CD4-positive, alpha-beta T cell (primary cell): ENCODE data around the gene IL12A. TPM values are rescaled to one million over a fixed set of nuclear protein-coding genes. Genes with fewer than 3 reads are reported as not detected.

Source experiments
- ATAC-seq: fragments of 200-7000 bp; cut with Tn5 transposase; one replicate; pipeline ENCODE4 v1.10.0; 2022; ENCODE audit warnings: mild to moderate bottlenecking; ENCODE audit not compliant: poor library complexity
- CTCF ChIA-PET: fragments of 350-600 bp; sonication (Branson Sonifier 250); formaldehyde crosslinking; loops from one replicate; lab custom pipeline; 2021; ENCODE audit warnings: antibody characterized with exemption, inconsistent platforms; lab: Charles Lee
- POLR2A ChIA-PET: fragments of 350-600 bp; sonication (Branson Sonifier 250); formaldehyde crosslinking; loops from one replicate; lab custom pipeline; 2021; ENCODE audit warnings: antibody characterized with exemption, inconsistent platforms; lab: Charles Lee
- DNase-seq, 14 experiments: peaks; one replicate each; pipeline ENCODE4 v3.0.0-alpha.2; 2013 to 2020; ENCODE audit warnings: mixed read lengths in 2 of 14
- H3K27ac ChIP-seq, 2 donors: one replicate each; pipeline versions ENCODE4 v1.5.1 to v1.7.0; 2013; ENCODE audit warnings: low read length in 2 of 2, low read depth in 1 of 2, mild to moderate bottlenecking in 1 of 2
- H3K27me3 ChIP-seq, 2 experiments: 1 replicate in 1 of 2; 2 replicates in 1 of 2; pipeline versions ENCODE4 v1.6.1 to v1.7.0; 2013; ENCODE audit warnings: low read length in 2 of 2, control low read depth in 1 of 2, mild to moderate bottlenecking in 1 of 2, moderate library complexity in 1 of 2; ENCODE audit not compliant: insufficient read depth in 2 of 2, control insufficient read depth in 1 of 2
- H3K36me3 ChIP-seq: one replicate; pipeline ENCODE4 v1.6.1; 2013; ENCODE audit warnings: low read length, control low read depth; ENCODE audit not compliant: insufficient read depth
- H3K4me1 ChIP-seq: one replicate; pipeline ENCODE4 v1.6.1; 2013; ENCODE audit warnings: low read length, control low read depth; ENCODE audit not compliant: insufficient read depth
- H3K4me3 ChIP-seq: one replicate; pipeline ENCODE4 v1.5.1; 2013; ENCODE audit warnings: mild to moderate bottlenecking, low read length, moderate library complexity
- H3K9me3 ChIP-seq, 2 experiments: 1 replicate in 1 of 2; 2 replicates in 1 of 2; pipeline versions ENCODE4 v1.6.1 to v1.7.0; 2013; ENCODE audit warnings: low read length in 2 of 2, mild to moderate bottlenecking in 2 of 2, control low read depth in 1 of 2, moderate library complexity in 1 of 2; ENCODE audit not compliant: control insufficient read depth in 1 of 2, insufficient read depth in 1 of 2
- H3K27ac Mint-ChIP-seq: one replicate; pipeline ENCODE4 v1.8.0; 2020; ENCODE audit warnings: mixed read lengths
- H3K27me3 Mint-ChIP-seq: one replicate; pipeline ENCODE4 v1.8.0; 2021; ENCODE audit warnings: mixed read lengths
- H3K36me3 Mint-ChIP-seq: one replicate; pipeline ENCODE4 v1.8.0; 2021; ENCODE audit warnings: low read depth, mixed read lengths
- H3K4me1 Mint-ChIP-seq: one replicate; pipeline ENCODE4 v1.8.0; 2021; ENCODE audit warnings: low read depth, mixed read lengths
- H3K4me3 Mint-ChIP-seq: one replicate; pipeline ENCODE4 v1.8.0; 2020; ENCODE audit warnings: mild to moderate bottlenecking, mixed read lengths
- H3K9me3 Mint-ChIP-seq: one replicate; pipeline ENCODE4 v1.8.0; 2020; ENCODE audit warnings: mixed read lengths
- intact Hi-C, 2 experiments: fragments of 100-400 bp; cut with DNase I in 1 of 2; cut with micrococcal nuclease in 1 of 2; formaldehyde crosslinking; loops; one replicate each; pipeline versions ENCODE4 v1.15.1 to v1.9.0; 2023 to 2025; cut with DNase I, micrococcal nuclease
- total RNA-seq, 174 experiments: library from RNA in 2 of 174; stranded (reverse) in 2 of 174; gene quantifications; one replicate each; pipeline ENCODE4 v1.2.3 and lab custom pipeline; 2021 to 2026
- TF ChIP-seq, protein P1 (sequence below): fragments of 200-600 bp; IDR thresholded peaks from one replicate; pipeline ENCODE4 v1.8.0; 2022; ENCODE audit warnings: antibody characterized with exemption, mild to moderate bottlenecking

The IL12A gene
- total RNA-seq, 2 experiments from 2014 or later, result 0.93 to 1.0 TPM

- POLR2A ChIA-PET, result no interaction called here
Observed at GRCh38 chr3:159960188-159961148, 28.2 kb upstream of the IL12A start.

DNA sequence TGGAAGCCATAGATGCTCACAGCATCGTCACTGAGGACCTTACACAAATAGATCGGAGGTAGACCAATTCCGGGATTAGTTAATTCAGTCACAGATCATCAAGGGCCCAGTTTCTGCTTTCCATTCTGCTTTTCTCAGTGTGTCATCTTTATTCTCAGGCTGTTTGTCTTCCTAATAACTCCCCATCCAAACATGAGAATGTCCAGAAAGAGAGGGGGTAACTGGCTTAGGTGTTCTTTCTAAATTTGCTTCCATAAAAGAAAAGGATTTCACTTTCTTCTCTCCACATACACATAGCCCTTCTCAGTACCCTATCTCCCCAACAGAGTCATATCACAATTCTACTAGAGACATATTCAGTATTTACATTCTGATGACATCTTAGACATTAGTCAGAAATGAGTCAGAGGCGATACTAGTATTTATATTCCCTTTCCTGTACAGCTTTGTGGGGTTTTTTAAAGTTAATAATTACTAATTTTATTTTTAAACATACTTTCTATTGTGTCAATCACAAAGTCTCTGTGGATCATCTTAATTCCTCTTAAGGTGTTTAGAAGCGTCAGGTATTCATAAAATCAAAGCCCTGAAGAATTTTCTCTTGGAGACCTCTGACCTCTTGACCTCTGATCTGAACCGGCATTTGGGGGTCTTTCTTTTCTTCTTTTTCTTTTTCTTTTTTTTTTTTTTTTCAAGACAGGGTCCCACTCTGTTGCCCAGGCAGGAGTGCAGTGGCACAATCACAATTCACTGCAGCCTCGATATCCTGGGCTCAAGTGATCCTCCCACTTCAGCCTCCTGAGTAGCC, 24.3 kb upstream of the IL12A start:
- intact Hi-C loops, result no loop called here
- H3K36me3 ChIP-seq, result no peaks in the 10 kb centered on the region

More at GRCh38 chr3:159960188-159961148, 28.2 kb upstream of the IL12A start:
- Histone ChIP-seq H3K4me3 (no peak overlapping the region), H3K27ac (no peak overlapping the region), H3K4me1 (no peaks in the 10 kb centered on the region), H3K27me3 (no peaks in the 10 kb centered on the region), H3K9me3 (no peaks in the 10 kb centered on the region), H3K36me3 (no peaks in the 10 kb centered on the region)
- Mint-ChIP-seq H3K4me3 (no peak overlapping the region), H3K9me3 (no peaks in the 10 kb centered on the region), H3K4me1 (no peaks in the 10 kb centered on the region), H3K27ac (no peak overlapping the region), H3K27me3 (peaks cover 7% of the 10 kb centered on the region), H3K36me3 (no peaks in the 10 kb centered on the region)
- intact Hi-C loops, result no loop called here
- CTCF ChIA-PET, result no interaction called here
- ATAC-seq, result no peak
- no peak for DNase-seq
- TF ChIP-seq, protein P1, sequence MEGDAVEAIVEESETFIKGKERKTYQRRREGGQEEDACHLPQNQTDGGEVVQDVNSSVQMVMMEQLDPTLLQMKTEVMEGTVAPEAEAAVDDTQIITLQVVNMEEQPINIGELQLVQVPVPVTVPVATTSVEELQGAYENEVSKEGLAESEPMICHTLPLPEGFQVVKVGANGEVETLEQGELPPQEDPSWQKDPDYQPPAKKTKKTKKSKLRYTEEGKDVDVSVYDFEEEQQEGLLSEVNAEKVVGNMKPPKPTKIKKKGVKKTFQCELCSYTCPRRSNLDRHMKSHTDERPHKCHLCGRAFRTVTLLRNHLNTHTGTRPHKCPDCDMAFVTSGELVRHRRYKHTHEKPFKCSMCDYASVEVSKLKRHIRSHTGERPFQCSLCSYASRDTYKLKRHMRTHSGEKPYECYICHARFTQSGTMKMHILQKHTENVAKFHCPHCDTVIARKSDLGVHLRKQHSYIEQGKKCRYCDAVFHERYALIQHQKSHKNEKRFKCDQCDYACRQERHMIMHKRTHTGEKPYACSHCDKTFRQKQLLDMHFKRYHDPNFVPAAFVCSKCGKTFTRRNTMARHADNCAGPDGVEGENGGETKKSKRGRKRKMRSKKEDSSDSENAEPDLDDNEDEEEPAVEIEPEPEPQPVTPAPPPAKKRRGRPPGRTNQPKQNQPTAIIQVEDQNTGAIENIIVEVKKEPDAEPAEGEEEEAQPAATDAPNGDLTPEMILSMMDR, result no peak

DNA sequence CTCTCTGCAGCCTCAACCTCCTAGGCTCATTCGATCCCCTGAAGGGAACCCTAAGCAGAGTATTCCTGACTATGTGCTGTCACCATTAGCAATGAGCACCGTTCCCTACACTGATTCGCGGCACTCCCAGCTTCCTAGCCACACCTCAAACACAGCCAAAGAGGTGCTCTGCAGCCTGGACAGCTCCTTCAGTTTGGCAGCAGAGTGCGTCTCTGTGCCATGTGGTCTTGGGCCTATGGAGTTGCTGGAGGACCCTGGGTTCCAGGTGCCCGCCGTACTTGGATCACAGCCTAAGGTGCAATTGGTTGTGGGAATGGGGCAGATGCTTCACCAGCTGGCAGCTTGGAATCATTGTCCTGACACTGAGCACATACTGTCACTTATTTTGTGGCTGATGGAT, 17.3 kb upstream of the IL12A start:
- H3K36me3 Mint-ChIP-seq, result no peaks in the 10 kb centered on the region
- H3K4me1 Mint-ChIP-seq, result no peaks in the 10 kb centered on the region
- Histone ChIP-seq H3K27ac (no peak overlapping the region), H3K27me3 (no peaks in the 10 kb centered on the region), H3K36me3 (no peaks in the 10 kb centered on the region), H3K9me3 (no peaks in the 10 kb centered on the region), H3K4me3 (no peak overlapping the region), H3K4me1 (no peaks in the 10 kb centered on the region)
- ChIA-PET CTCF (interaction anchor here (0.7 kb wide), 1 partner anchor 13 kb away, joined by 3 read pairs; no protein-coding TSS in a partner anchor), POLR2A (no interaction called here)
- no peak overlapping the region for H3K27ac Mint-ChIP-seq
- ATAC-seq (no peak), DNase-seq (no peak)
- intact Hi-C loops, result no loop called here
- peaks cover 25% of the 10 kb centered on the region for H3K27me3 Mint-ChIP-seq
- TF ChIP-seq, protein P1, result no peak
- H3K4me3 Mint-ChIP-seq, result no peak overlapping the region
- H3K9me3 Mint-ChIP-seq, result no peaks in the 10 kb centered on the region

More for the DNA sequence above, 24.3 kb upstream of the IL12A start:
- no peaks in the 10 kb centered on the region for H3K9me3 Mint-ChIP-seq
- ChIA-PET CTCF (no interaction called here), POLR2A (no interaction called here)
- no peaks in the 10 kb centered on the region for H3K9me3 ChIP-seq
- H3K27me3 ChIP-seq, result no peaks in the 10 kb centered on the region
- no peak for DNase-seq
- H3K36me3 Mint-ChIP-seq, result no peaks in the 10 kb centered on the region
- H3K27me3 Mint-ChIP-seq, result no peaks in the 10 kb centered on the region
- H3K4me1 ChIP-seq, result no peaks in the 10 kb centered on the region
- H3K27ac Mint-ChIP-seq, result no peak overlapping the region
- H3K4me3 Mint-ChIP-seq, result no peak overlapping the region
- no peak overlapping the region for H3K4me3 ChIP-seq
- H3K27ac ChIP-seq, result no peak overlapping the region
- ATAC-seq, result no peak
- TF ChIP-seq, protein P1, result no peak
- no peaks in the 10 kb centered on the region for H3K4me1 Mint-ChIP-seq
